IMR-90 (cell line): ENCODE data around the gene ZDHHC8.

Experiments
- BHLHE40 ChIP-seq: fragments of 150-350 bp; IDR thresholded peaks from 2 replicates; pipeline ENCODE4 v1.6.1; 2016; ENCODE audit warnings: mild to moderate bottlenecking, low read depth, low read length
- CHD1 ChIP-seq: IDR thresholded peaks from 2 replicates; pipeline ENCODE4 v1.6.1; 2012; ENCODE audit warnings: low read depth, low read length, improper control_type of control experiment
- CTCF ChIP-seq: conservative IDR thresholded peaks from 2 replicates; pipeline ENCODE4 v1.5.1; 2012; ENCODE audit warnings: mild to moderate bottlenecking, low read depth, low read length, improper control_type of control experiment
- ELK1 ChIP-seq: fragments of 150-350 bp; IDR thresholded peaks from 2 replicates; pipeline ENCODE4 v1.6.1; 2016; ENCODE audit warnings: low read depth, mild to moderate bottlenecking, low read length, moderate library complexity, borderline replicate concordance
- MAFK ChIP-seq: IDR thresholded peaks from 2 replicates; pipeline ENCODE4 v1.6.1; 2012; ENCODE audit warnings: low read depth, low read length, improper control_type of control experiment
- MAZ ChIP-seq: IDR thresholded peaks from 2 replicates; pipeline ENCODE4 v1.6.1; 2012; ENCODE audit warnings: low read depth, mild to moderate bottlenecking, low read length, improper control_type of control experiment, moderate library complexity, borderline replicate concordance
- POLR2A ChIP-seq: IDR thresholded peaks from 2 replicates; pipeline ENCODE4 v1.6.1; 2012; ENCODE audit warnings: mild to moderate bottlenecking, low read depth, low read length
- RAD21 ChIP-seq: IDR thresholded peaks from 2 replicates; pipeline ENCODE4 v1.6.1; 2012; ENCODE audit warnings: low read length, improper control_type of control experiment
- RCOR1 ChIP-seq: IDR thresholded peaks from 2 replicates; pipeline ENCODE4 v1.6.1; 2012; ENCODE audit warnings: mild to moderate bottlenecking, low read length, improper control_type of control experiment; ENCODE audit not compliant: insufficient replicate concordance
- USF2 ChIP-seq: fragments of 150-350 bp; IDR thresholded peaks from 2 replicates; pipeline ENCODE4 v1.6.1; 2017; ENCODE audit warnings: mild to moderate bottlenecking, antibody characterized with exemption, low read length, low read depth

GRCh38 chr22:20083157-20083890 lies 48.3 kb upstream of the ZDHHC8 start:
- TF ChIP-seq CTCF (no peak), USF2 (no peak), MAZ (no peak), RAD21 (no peak), MAFK (no peak), POLR2A (no peak), RCOR1 (no peak), BHLHE40 (no peak), CHD1 (no peak), ELK1 (no peak)
